IMR-90 (cell line): ENCODE results near the gene BAHD1.

Source experiments
- BHLHE40 ChIP-seq: fragments of 150-350 bp; IDR thresholded peaks from 2 replicates; pipeline ENCODE4 v1.6.1; 2016; ENCODE audit warnings: mild to moderate bottlenecking, low read depth, low read length
- CHD1 ChIP-seq: IDR thresholded peaks from 2 replicates; pipeline ENCODE4 v1.6.1; 2012; ENCODE audit warnings: low read depth, low read length, improper control_type of control experiment
- CTCF ChIP-seq: conservative IDR thresholded peaks from 2 replicates; pipeline ENCODE4 v1.5.1; 2012; ENCODE audit warnings: mild to moderate bottlenecking, low read depth, low read length, improper control_type of control experiment
- ELK1 ChIP-seq: fragments of 150-350 bp; IDR thresholded peaks from 2 replicates; pipeline ENCODE4 v1.6.1; 2016; ENCODE audit warnings: low read depth, mild to moderate bottlenecking, low read length, moderate library complexity, borderline replicate concordance
- FOS ChIP-seq: fragments of 150-350 bp; IDR thresholded peaks from 2 replicates; pipeline ENCODE4 v1.6.1; 2016; ENCODE audit warnings: low read depth, low read length
- MXI1 ChIP-seq: IDR thresholded peaks from 2 replicates; pipeline ENCODE4 v1.6.1; 2012; ENCODE audit warnings: low read depth, mild to moderate bottlenecking, low read length, moderate library complexity, borderline replicate concordance
- RAD21 ChIP-seq: IDR thresholded peaks from 2 replicates; pipeline ENCODE4 v1.6.1; 2012; ENCODE audit warnings: low read length, improper control_type of control experiment
- RCOR1 ChIP-seq: IDR thresholded peaks from 2 replicates; pipeline ENCODE4 v1.6.1; 2012; ENCODE audit warnings: mild to moderate bottlenecking, low read length, improper control_type of control experiment; ENCODE audit not compliant: insufficient replicate concordance
- RFX5 ChIP-seq: IDR thresholded peaks from 2 replicates; pipeline ENCODE4 v1.8.0; 2012; ENCODE audit warnings: low read depth, mild to moderate bottlenecking, low read length, moderate library complexity
- USF2 ChIP-seq: fragments of 150-350 bp; IDR thresholded peaks from 2 replicates; pipeline ENCODE4 v1.6.1; 2017; ENCODE audit warnings: mild to moderate bottlenecking, antibody characterized with exemption, low read length, low read depth

GRCh38 chr15:40397688-40398412, 42.9 kb upstream of the BAHD1 start:
- TF ChIP-seq CTCF (no peak), FOS (no peak), CHD1 (no peak), BHLHE40 (no peak), RCOR1 (no peak), RAD21 (no peak), ELK1 (no peak), RFX5 (no peak), USF2 (no peak), MXI1 (no peak)
